ENCODE data around the gene CCNB2.

DNA sequence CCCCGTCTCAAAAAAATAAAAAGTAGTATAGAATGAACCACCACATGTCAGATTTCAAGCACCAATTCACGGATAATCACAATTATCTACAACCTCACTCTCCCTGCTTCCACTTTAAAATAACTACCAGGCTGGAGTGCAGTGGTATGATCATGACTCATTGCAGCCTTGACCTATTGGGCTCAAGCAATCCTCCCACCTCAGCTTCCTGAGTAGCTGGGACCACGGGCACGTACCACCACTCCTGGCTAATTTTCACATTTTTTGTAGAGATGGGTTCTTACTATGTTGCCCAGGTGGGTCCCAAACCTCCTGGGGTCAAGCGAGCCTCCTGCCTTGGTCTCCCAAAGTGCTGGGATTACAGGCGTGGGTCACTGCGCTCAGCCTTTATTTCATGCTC, 63.6 kb downstream of the CCNB2 start:
- TF ChIP-seq, protein P1, sequence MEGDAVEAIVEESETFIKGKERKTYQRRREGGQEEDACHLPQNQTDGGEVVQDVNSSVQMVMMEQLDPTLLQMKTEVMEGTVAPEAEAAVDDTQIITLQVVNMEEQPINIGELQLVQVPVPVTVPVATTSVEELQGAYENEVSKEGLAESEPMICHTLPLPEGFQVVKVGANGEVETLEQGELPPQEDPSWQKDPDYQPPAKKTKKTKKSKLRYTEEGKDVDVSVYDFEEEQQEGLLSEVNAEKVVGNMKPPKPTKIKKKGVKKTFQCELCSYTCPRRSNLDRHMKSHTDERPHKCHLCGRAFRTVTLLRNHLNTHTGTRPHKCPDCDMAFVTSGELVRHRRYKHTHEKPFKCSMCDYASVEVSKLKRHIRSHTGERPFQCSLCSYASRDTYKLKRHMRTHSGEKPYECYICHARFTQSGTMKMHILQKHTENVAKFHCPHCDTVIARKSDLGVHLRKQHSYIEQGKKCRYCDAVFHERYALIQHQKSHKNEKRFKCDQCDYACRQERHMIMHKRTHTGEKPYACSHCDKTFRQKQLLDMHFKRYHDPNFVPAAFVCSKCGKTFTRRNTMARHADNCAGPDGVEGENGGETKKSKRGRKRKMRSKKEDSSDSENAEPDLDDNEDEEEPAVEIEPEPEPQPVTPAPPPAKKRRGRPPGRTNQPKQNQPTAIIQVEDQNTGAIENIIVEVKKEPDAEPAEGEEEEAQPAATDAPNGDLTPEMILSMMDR (IDR thresholded peaks at IDR 0.05; ENCODE audit: low read depth, low read length): no peak
- TF ChIP-seq EZH2phosphoT487 (IDR thresholded peaks at IDR 0.05; ENCODE audit: low read depth): no peak
